MCF 10A (cell line): ENCODE data around the gene NFS1. TPM values are rescaled to one million over a fixed set of nuclear protein-coding genes. Genes with fewer than 3 reads are reported as not detected.
A peak's percentile ranks its signal among the peaks of the same experiment; 100 is the strongest.

Experiments used
- BruUV-seq: library from RNA; stranded (reverse); fragments of 400-500 nt; replicated peaks from 2 replicates; lab custom pipeline; 2021; lab: Mats Ljungman, UMichigan
- CTCF ChIA-PET: fragments of 300-600 bp; sonication (Branson Sonifier 250); formaldehyde crosslinking; extraction: SDS; loops from one replicate; lab custom pipeline; 2021; ENCODE audit warnings: antibody characterized with exemption, inconsistent platforms; lab: Yijun Ruan, JAX
- POLR2A ChIA-PET: fragments of 300-600, 350-650 bp; sonication (Branson Sonifier 250); formaldehyde crosslinking; extraction: SDS; loops from one replicate; lab custom pipeline; 2020; ENCODE audit warnings: antibody characterized with exemption, inconsistent platforms; lab: Yijun Ruan, JAX
- DNase-seq: peaks from one replicate; pipeline ENCODE4 v3.0.0-alpha.2; 2018; ENCODE audit not compliant: unreplicated experiment
- H3K27ac Mint-ChIP-seq: one replicate; pipeline ENCODE4 v1.8.0; 2022; ENCODE audit warnings: mild to moderate bottlenecking, low read depth, mixed read lengths; ENCODE audit not compliant: unreplicated experiment
- H3K27me3 Mint-ChIP-seq: one replicate; pipeline ENCODE4 v1.8.0; 2022; ENCODE audit warnings: mixed read lengths; ENCODE audit not compliant: insufficient read depth, unreplicated experiment
- H3K36me3 Mint-ChIP-seq: one replicate; pipeline ENCODE4 v1.8.0; 2022; ENCODE audit warnings: mild to moderate bottlenecking, moderate library complexity, mixed read lengths; ENCODE audit not compliant: insufficient read depth, unreplicated experiment
- H3K4me1 Mint-ChIP-seq: one replicate; pipeline ENCODE4 v1.8.0; 2022; ENCODE audit warnings: mixed read lengths; ENCODE audit not compliant: insufficient read depth, unreplicated experiment
- H3K4me3 Mint-ChIP-seq: one replicate; pipeline ENCODE4 v1.8.0; 2022; ENCODE audit warnings: mild to moderate bottlenecking, moderate library complexity, mixed read lengths; ENCODE audit not compliant: unreplicated experiment
- H3K9me3 Mint-ChIP-seq: one replicate; pipeline ENCODE4 v1.8.0; 2022; ENCODE audit warnings: mixed read lengths; ENCODE audit not compliant: unreplicated experiment
- CTCF ChIP-seq: fragments of 200-600 bp; IDR thresholded peaks from one replicate; pipeline ENCODE4 v1.8.0; 2022; ENCODE audit warnings: antibody characterized with exemption, mild to moderate bottlenecking; ENCODE audit not compliant: unreplicated experiment
- intact Hi-C: fragments of 100-400 bp; cut with micrococcal nuclease; formaldehyde crosslinking; loops from 2 replicates; pipeline ENCODE4 v1.14.1; 2022
- total RNA-seq: library from RNA; stranded (reverse); gene quantifications from 2 replicates; pipeline ENCODE4 v1.2.3, GENCODE V29; 2022

Gene NFS1
- total RNA-seq, 1 experiment from 2014 or later = 27.6 TPM

GRCh38 chr20:35662551-35662950 is 36.6 kb downstream of the NFS1 start:
- Mint-ChIP-seq H3K4me1 (peaks cover 20% of the 10 kb centered on the region), H3K27me3 (no peaks in the 10 kb centered on the region), H3K9me3 (no peaks in the 10 kb centered on the region), H3K27ac (peak overlapping the region; percentile 98), H3K4me3 (peak overlapping the region; percentile 94), H3K36me3 (peaks cover 13% of the 10 kb centered on the region)
- no TSS peak for BruUV-seq
- intact Hi-C loops = loop anchor here (5.0 to 10.0 kb wide), 2 partner anchors 45 to 98 kb away; partner anchors contain the start of gene SPAG4
- TF ChIP-seq CTCF = no peak
- no peak for DNase-seq
- ChIA-PET POLR2A (interaction anchor here (0.7 to 7.8 kb wide), 22 partner anchors 8 to 358 kb away, joined by 3 to 124 read pairs (median 10); partner anchors contain the start of genes CEP250, NFS1, PHF20 and RBM39), CTCF (interaction anchor here (0.7 to 0.8 kb wide), 2 partner anchors 192 to 280 kb away, joined by 3 read pairs; no protein-coding TSS in a partner anchor)

- ChIA-PET CTCF (interaction anchor here (0.7 to 0.8 kb wide), 2 partner anchors 192 to 280 kb away, joined by 3 read pairs; no protein-coding TSS in a partner anchor), POLR2A (interaction anchor here (0.7 to 7.8 kb wide), 16 partner anchors 8 to 354 kb away, joined by 3 to 124 read pairs (median 8); partner anchors contain the start of genes CEP250, NFS1, RBM39 and ROMO1)
- Mint-ChIP-seq H3K27ac (peak overlapping the region; percentile 98), H3K4me3 (peak overlapping the region; percentile 94), H3K4me1 (peaks cover 26% of the 10 kb centered on the region), H3K27me3 (no peaks in the 10 kb centered on the region), H3K36me3 (peaks cover 20% of the 10 kb centered on the region), H3K9me3 (no peaks in the 10 kb centered on the region)
- intact Hi-C loops = loop anchor here (5.0 to 10.0 kb wide), 2 partner anchors 45 to 97 kb away; partner anchors contain the start of gene SPAG4
- no peak for TF ChIP-seq CTCF
- no TSS peak for BruUV-seq
- no peak for DNase-seq
Observed at GRCh38 chr20:35661908-35662307, 37.2 kb downstream of the NFS1 start.

GRCh38 chr20:35661053-35661452 is 38.1 kb downstream of the NFS1 start:
- H3K27ac Mint-ChIP-seq = peak overlapping the region; percentile 98
- peaks cover 26% of the 10 kb centered on the region for H3K4me1 Mint-ChIP-seq

More at GRCh38 chr20:35661053-35661452, 38.1 kb downstream of the NFS1 start:
- H3K9me3 Mint-ChIP-seq = no peaks in the 10 kb centered on the region
- no TSS peak for BruUV-seq
- CTCF ChIA-PET = no interaction called here
- intact Hi-C loops = loop anchor here (5.0 to 10.0 kb wide), 2 partner anchors 44 to 96 kb away; partner anchors contain the start of gene SPAG4
- POLR2A ChIA-PET = interaction anchor here (0.6 to 7.8 kb wide), 17 partner anchors 9 to 354 kb away, joined by 3 to 124 read pairs (median 6); partner anchors contain the start of genes CEP250, NFS1, RBM39 and ROMO1
- DNase-seq = no peak
- peak overlapping the region; percentile 94 for H3K4me3 Mint-ChIP-seq
- peaks cover 28% of the 10 kb centered on the region for H3K36me3 Mint-ChIP-seq
- H3K27me3 Mint-ChIP-seq = no peaks in the 10 kb centered on the region
- no peak for TF ChIP-seq CTCF
